Stimulated activated CD8-positive, alpha-beta memory T cell treated with anti-CD3 and anti-CD28 coated beads, Interleukin-12 subunit alpha, Interleukin-12 subunit beta, amount 100 ng/mL, for 4 hours (primary cell): Measurements from ENCODE around the gene COL9A1.

ENCODE experiments used
- DNase-seq: peaks from one replicate; pipeline ENCODE4 v3.0.0-alpha.2; 2020; ENCODE audit warnings: low read depth

COL9A1 gene

DNA sequence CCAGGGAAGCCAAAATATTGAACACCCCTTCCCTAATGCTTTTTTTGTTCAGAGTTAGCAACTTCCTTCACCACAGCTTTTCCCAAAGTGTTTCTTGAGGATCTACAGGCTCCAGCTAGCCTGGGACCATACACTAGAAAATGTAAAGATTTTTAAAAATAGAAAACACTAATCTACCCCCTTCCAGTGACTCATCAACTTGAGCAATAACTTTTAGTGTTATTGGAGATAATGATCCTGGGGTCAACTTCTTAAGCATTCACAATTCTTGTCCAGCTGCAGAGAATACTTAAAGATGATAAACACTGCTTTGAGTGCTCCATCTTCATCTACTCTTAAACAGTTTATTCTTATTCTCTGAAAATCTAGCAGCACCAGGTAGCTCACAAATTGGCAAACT, 131.6 kb downstream of the COL9A1 start:
- no peak for DNase-seq

DNA sequence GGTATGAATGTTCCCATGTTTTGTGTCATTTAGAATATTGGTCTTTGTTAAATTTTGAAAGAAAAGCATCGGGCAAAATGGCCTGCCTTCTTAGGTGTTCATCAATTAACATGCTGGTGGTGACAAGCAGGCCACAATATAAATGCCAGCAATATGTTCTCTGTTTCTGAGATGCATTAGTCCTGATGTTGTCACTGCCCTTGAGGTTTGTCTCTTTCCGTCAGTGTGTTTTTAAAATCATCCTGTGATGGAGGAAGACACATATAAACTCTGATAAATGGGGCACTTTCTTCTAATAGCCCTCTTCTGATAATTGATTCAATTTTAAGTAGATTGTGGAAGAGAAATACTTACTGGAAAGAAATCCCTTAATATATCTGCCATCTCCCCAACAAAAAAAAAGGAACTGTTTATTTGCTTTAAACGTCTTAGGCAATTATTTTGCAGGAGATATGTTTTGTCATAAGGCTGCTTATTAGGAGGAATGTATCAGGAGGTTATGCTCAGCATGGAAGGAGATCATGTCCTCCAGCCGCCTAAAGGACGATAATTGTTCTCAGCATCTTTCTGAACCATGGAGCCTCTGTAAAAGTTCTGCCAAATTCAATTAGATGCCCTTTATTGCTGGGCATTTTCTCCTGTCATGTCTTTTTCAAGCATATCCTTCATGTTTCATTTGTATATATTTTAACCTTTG, 134.1 kb downstream of the COL9A1 start:
- no peak for DNase-seq
